ENCODE results near the gene MYO1B. TPM values are rescaled to one million over a fixed set of nuclear protein-coding genes. Genes with fewer than 3 reads are reported as not detected.

The MYO1B gene
- total RNA-seq, 2 donors from 2014 or later = 75.0 to 78.2 TPM

DNA sequence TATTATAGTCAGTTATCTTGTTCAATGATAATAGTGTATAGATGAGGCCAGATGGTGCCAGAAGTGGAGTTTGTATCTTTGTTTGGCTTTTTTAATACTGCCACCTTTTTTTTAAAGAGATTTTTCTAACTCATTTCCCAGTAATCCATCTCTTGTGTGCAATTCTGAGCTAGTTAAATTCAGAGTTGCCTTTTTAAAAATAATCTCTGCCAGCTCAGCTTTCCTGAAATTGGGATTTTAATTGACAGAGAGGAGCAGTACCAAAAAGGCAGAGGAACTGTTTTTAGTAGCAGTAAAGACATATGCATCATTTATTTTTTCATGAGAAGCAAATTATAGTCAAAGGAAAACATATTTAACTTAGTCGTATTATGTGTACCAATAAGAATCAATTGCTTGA is 185.3 kb downstream of the MYO1B start:
- Histone ChIP-seq H3K27me3 (no peaks in the 10 kb centered on the region), H3K27ac (no peak overlapping the region), H3K9ac (ENCODE audit: low read depth in 2 of 2, low read length in 2 of 2) (no peak overlapping the region), H3K4me1 (no peaks in the 10 kb centered on the region), H3K9me3 (no peaks in the 10 kb centered on the region), H3K4me3 (no peak overlapping the region), H3K36me3 (no peaks in the 10 kb centered on the region)
- intact Hi-C loops (cut with DNase I) = no loop called here
- no peak for DNase-seq
- TF ChIP-seq, protein P1, sequence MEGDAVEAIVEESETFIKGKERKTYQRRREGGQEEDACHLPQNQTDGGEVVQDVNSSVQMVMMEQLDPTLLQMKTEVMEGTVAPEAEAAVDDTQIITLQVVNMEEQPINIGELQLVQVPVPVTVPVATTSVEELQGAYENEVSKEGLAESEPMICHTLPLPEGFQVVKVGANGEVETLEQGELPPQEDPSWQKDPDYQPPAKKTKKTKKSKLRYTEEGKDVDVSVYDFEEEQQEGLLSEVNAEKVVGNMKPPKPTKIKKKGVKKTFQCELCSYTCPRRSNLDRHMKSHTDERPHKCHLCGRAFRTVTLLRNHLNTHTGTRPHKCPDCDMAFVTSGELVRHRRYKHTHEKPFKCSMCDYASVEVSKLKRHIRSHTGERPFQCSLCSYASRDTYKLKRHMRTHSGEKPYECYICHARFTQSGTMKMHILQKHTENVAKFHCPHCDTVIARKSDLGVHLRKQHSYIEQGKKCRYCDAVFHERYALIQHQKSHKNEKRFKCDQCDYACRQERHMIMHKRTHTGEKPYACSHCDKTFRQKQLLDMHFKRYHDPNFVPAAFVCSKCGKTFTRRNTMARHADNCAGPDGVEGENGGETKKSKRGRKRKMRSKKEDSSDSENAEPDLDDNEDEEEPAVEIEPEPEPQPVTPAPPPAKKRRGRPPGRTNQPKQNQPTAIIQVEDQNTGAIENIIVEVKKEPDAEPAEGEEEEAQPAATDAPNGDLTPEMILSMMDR (IDR thresholded peaks at IDR 0.05) = no peak

GRCh38 chr2:191432121-191432520 is 186.9 kb downstream of the MYO1B start:
- no peak overlapping the region for H3K27ac ChIP-seq
- no peak overlapping the region for H3K4me3 ChIP-seq
- no peaks in the 10 kb centered on the region for H3K27me3 ChIP-seq
- no peaks in the 10 kb centered on the region for H3K4me1 ChIP-seq
- DNase-seq = no peak
- intact Hi-C loops (cut with DNase I) = no loop called here
- H3K9me3 ChIP-seq = no peaks in the 10 kb centered on the region
- H3K36me3 ChIP-seq = no peaks in the 10 kb centered on the region
- TF ChIP-seq, protein P1 (IDR thresholded peaks at IDR 0.05) = no peak
- H3K9ac ChIP-seq (ENCODE audit: low read depth in 2 of 2, low read length in 2 of 2) = no peak overlapping the region

- Histone ChIP-seq H3K27me3 (no peaks in the 10 kb centered on the region), H3K9ac (ENCODE audit: low read depth in 2 of 2, low read length in 2 of 2) (no peak overlapping the region), H3K36me3 (no peaks in the 10 kb centered on the region), H3K4me1 (no peaks in the 10 kb centered on the region), H3K27ac (no peak overlapping the region), H3K9me3 (no peaks in the 10 kb centered on the region), H3K4me3 (no peak overlapping the region)
- DNase-seq = no peak
- TF ChIP-seq, protein P1 (IDR thresholded peaks at IDR 0.05) = no peak
- intact Hi-C loops (cut with DNase I) = no loop called here
These were observed 188.9 kb downstream of the MYO1B start for GRCh38 chr2:191434072-191434471.

- DNase-seq = no peak
- intact Hi-C loops (cut with DNase I) = no loop called here
- TF ChIP-seq, protein P1 (IDR thresholded peaks at IDR 0.05) = no peak
These were observed 189.9 kb downstream of the MYO1B start for GRCh38 chr2:191435141-191435540.

DNA sequence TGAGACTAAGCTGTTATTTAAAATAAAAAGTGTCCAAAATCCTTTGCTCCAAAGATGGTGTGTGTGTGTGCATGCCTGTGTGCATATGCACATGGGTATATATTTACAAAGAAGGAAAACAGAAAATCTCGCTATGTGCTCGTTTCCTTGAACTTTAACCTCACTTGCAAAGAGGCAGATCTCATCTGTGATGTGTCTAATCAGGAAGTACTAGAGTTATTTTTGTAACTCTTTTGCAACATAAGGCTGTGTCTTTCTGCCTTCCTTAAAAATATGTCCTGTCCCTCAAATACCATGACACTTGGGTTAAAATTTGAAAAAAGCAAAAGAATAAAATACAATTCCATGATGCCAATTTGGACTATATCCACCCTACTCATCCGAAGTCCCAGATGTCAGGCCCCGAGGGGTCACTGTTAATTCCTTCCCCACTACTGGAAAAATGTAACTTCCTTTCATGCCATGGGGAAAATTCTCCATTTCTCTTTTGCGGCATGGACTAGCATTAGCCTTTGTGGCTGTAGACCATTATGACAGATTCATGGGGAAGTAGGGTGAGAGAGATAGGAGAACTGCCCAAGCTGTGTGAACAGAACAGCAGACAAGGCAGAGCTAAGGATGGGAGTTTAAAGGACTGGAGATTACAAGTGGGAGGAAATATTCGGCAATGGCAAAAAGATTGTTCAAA is 191.3 kb downstream of the MYO1B start:
- H3K9me3 ChIP-seq = no peaks in the 10 kb centered on the region
- no peaks in the 10 kb centered on the region for H3K36me3 ChIP-seq
- no peaks in the 10 kb centered on the region for H3K27me3 ChIP-seq
- TF ChIP-seq, protein P1 (IDR thresholded peaks at IDR 0.05) = no peak
- no peaks in the 10 kb centered on the region for H3K4me1 ChIP-seq
- no peak overlapping the region for H3K4me3 ChIP-seq
- no peak overlapping the region for H3K27ac ChIP-seq
- no peak for DNase-seq
- no peak overlapping the region for H3K9ac ChIP-seq (ENCODE audit: low read depth in 2 of 2, low read length in 2 of 2)
- intact Hi-C loops (cut with DNase I) = no loop called here

More at GRCh38 chr2:191435141-191435540, 189.9 kb downstream of the MYO1B start:
- Histone ChIP-seq H3K27ac (no peak overlapping the region), H3K9me3 (no peaks in the 10 kb centered on the region), H3K27me3 (no peaks in the 10 kb centered on the region), H3K36me3 (no peaks in the 10 kb centered on the region), H3K4me3 (no peak overlapping the region), H3K4me1 (no peaks in the 10 kb centered on the region), H3K9ac (ENCODE audit: low read depth in 2 of 2, low read length in 2 of 2) (no peak overlapping the region)
